ENCODE results near the gene KRT80.

GRCh38 chr12:52173526-52173925 lies 18.3 kb downstream of the KRT80 start:
- TF ChIP-seq REST (IDR thresholded peaks at IDR 0.05; ENCODE audit: low read depth) (no peak), SRF (IDR thresholded peaks at IDR 0.05; ENCODE audit: low read depth) (no peak), CTCF (IDR thresholded peaks at IDR 0.05 in 2 of 3, conservative IDR thresholded peaks at IDR 0.05 in 1 of 3; ENCODE audit: borderline replicate concordance in 1 of 3, insufficient read depth in 1 of 3, low read depth in 2 of 3, low read length in 2 of 3) (no peak), JUND (IDR thresholded peaks at IDR 0.05) (no peak), TCF7L2 (IDR thresholded peaks at IDR 0.05; ENCODE audit: borderline replicate concordance, extremely low read depth, insufficient read depth, insufficient read length) (no peak), RAD21 (IDR thresholded peaks at IDR 0.05; ENCODE audit: low read depth) (no peak), ZFX (IDR thresholded peaks at IDR 0.05) (no peak), POLR2A (IDR thresholded peaks at IDR 0.05; ENCODE audit: borderline replicate concordance, extremely low read depth, insufficient read depth, insufficient read length) (no peak), YY1 (IDR thresholded peaks at IDR 0.05; ENCODE audit: extremely low read depth, insufficient replicate concordance, low read depth, low read length) (no peak), CEBPB (IDR thresholded peaks at IDR 0.05; ENCODE audit: low read depth) (no peak), FOSL1 (IDR thresholded peaks at IDR 0.05; ENCODE audit: low read depth) (no peak)
